Left ventricle myocardium inferior (tissue), 1 donor: Measurements from ENCODE around the gene TGOLN2. TPM values are rescaled to one million over a fixed set of nuclear protein-coding genes. Genes with fewer than 3 reads are reported as not detected.
A peak's percentile ranks its signal among the peaks of the same experiment; 100 is the strongest.

Experiments
- DNase-seq: peaks from one replicate; pipeline ENCODE4 v3.0.0-alpha.2; 2020
- H3K27ac ChIP-seq: fragments of 200-600 bp; replicated peaks from 2 replicates; pipeline ENCODE4 v1.8.0; 2021
- H3K27me3 ChIP-seq: fragments of 200-600 bp; 2 replicates; pipeline ENCODE4 v1.8.0; 2021; ENCODE audit warnings: low read depth
- H3K36me3 ChIP-seq: fragments of 200-600 bp; 2 replicates; pipeline ENCODE4 v1.8.0; 2021
- H3K4me1 ChIP-seq: fragments of 200-600 bp; 2 replicates; pipeline ENCODE4 v1.8.0; 2021
- H3K4me3 ChIP-seq: fragments of 200-600 bp; 2 replicates; pipeline ENCODE4 v1.8.0; 2021; ENCODE audit warnings: mild to moderate bottlenecking, moderate library complexity
- H3K9me3 ChIP-seq: fragments of 200-600 bp; replicated peaks from 2 replicates; pipeline ENCODE4 v1.8.0; 2021
- intact Hi-C: fragments of 100-400 bp; cut with micrococcal nuclease; formaldehyde crosslinking; loops from one replicate; pipeline ENCODE4 v1.11.0; 2022
- total RNA-seq: library from RNA; stranded (reverse); fragmentation: NEBNext Ultra II Directional; extraction: Animal tissue kit (Norgen Biotek cat#: 25700); gene quantifications from one replicate; pipeline ENCODE4 v1.2.1, GENCODE V29; 2021
- TF ChIP-seq, protein P1 (sequence below): fragments of 200-600 bp; IDR thresholded peaks from 2 replicates; pipeline ENCODE4 v1.8.0; 2021; ENCODE audit warnings: antibody characterized with exemption, mild to moderate bottlenecking, borderline replicate concordance
- donor health status: DM: no; HTN: yes; CAD: no; lungs with severe emphysema.

TGOLN2 gene
- total RNA-seq, 1 donor from 2014 or later = 71.5 TPM

DNA sequence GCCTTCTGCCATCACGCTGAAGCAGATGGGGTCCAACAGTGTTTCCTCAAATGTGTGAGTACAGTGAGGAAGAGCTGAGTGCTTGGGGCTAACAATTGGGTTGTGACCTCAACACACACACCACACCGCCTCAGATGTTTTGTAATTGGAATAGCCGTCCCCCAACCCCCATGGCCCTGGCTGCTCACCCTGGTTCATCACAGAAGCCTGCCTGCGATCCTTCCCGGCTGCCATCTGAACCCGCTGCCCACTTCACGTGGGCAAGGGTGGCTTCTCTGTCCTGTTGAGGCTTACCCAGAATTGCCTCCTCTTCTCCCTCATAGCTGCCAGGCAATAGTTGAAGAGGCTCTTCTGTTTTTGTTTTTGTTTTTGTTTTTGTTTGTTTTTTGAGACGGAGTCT lies 44.1 kb downstream of the TGOLN2 start:
- Histone ChIP-seq H3K27ac (no peak overlapping the region), H3K9me3 (no peaks in the 10 kb centered on the region), H3K4me3 (no peak overlapping the region), H3K4me1 (peaks cover 16% of the 10 kb centered on the region), H3K27me3 (no peaks in the 10 kb centered on the region), H3K36me3 (peaks cover 9% of the 10 kb centered on the region)
- DNase-seq = no peak
- TF ChIP-seq, protein P1, sequence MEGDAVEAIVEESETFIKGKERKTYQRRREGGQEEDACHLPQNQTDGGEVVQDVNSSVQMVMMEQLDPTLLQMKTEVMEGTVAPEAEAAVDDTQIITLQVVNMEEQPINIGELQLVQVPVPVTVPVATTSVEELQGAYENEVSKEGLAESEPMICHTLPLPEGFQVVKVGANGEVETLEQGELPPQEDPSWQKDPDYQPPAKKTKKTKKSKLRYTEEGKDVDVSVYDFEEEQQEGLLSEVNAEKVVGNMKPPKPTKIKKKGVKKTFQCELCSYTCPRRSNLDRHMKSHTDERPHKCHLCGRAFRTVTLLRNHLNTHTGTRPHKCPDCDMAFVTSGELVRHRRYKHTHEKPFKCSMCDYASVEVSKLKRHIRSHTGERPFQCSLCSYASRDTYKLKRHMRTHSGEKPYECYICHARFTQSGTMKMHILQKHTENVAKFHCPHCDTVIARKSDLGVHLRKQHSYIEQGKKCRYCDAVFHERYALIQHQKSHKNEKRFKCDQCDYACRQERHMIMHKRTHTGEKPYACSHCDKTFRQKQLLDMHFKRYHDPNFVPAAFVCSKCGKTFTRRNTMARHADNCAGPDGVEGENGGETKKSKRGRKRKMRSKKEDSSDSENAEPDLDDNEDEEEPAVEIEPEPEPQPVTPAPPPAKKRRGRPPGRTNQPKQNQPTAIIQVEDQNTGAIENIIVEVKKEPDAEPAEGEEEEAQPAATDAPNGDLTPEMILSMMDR = no peak
- intact Hi-C loops = loop anchor here (5.0 kb wide), 1 partner anchor 151 kb away; the partner anchor contains the start of gene TCF7L1

DNA sequence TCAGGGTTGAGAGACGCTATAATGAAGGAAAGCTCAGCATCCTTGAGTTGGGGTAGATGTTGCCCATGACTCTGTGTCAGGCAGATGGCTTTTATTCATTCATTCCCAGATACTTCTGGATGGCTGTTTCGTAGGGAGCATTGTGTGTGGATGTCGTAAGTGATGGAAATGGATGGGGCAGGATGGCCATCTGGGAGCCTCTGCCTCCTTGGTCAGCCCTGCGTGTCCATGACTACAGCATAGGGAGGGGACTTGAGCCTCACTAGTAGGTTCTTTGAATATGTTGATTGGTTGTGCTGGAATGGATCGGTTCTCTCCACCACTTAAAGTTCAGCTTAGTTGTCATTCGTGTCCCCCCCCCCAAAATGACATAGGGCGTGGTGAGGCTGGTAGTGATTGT lies 44.9 kb downstream of the TGOLN2 start:
- peaks cover 9% of the 10 kb centered on the region for H3K36me3 ChIP-seq
- TF ChIP-seq, protein P1 = no peak
- H3K4me1 ChIP-seq = peaks cover 23% of the 10 kb centered on the region
- no peaks in the 10 kb centered on the region for H3K27me3 ChIP-seq
- DNase-seq = no peak
- no peak overlapping the region for H3K27ac ChIP-seq
- intact Hi-C loops = loop anchor here (5.0 kb wide), 1 partner anchor 151 kb away; the partner anchor contains the start of gene TCF7L1
- H3K9me3 ChIP-seq = no peaks in the 10 kb centered on the region
- H3K4me3 ChIP-seq = no peak overlapping the region

DNA sequence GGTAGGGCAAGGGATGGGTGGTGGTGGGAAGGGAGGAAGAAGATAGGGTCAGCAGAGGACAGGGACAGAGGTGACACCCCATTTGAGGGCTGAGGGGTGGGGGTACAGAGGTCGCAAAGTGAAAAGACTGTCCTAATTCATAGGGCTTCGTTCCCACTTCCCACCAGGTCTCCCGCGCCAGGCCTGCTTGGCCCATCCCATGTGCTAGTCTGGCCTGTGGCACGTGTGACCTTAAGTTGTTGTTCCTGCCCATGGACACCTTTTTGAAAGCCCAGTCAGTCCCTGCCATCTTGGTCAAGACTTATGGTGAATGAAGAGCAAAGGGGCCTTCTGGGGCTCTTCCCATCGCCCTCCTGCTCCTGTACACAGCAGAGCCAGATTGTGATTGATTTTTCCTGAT lies 46.2 kb downstream of the TGOLN2 start:
- H3K9me3 ChIP-seq = no peaks in the 10 kb centered on the region
- no peak overlapping the region for H3K4me3 ChIP-seq
- no peak for DNase-seq
- intact Hi-C loops = loop anchor here (5.0 kb wide), 1 partner anchor 149 kb away; the partner anchor contains the start of gene TCF7L1
- TF ChIP-seq, protein P1 = no peak
- no peaks in the 10 kb centered on the region for H3K27me3 ChIP-seq
- no peak overlapping the region for H3K27ac ChIP-seq
- peaks cover 9% of the 10 kb centered on the region for H3K36me3 ChIP-seq
- peaks cover 37% of the 10 kb centered on the region for H3K4me1 ChIP-seq

DNA sequence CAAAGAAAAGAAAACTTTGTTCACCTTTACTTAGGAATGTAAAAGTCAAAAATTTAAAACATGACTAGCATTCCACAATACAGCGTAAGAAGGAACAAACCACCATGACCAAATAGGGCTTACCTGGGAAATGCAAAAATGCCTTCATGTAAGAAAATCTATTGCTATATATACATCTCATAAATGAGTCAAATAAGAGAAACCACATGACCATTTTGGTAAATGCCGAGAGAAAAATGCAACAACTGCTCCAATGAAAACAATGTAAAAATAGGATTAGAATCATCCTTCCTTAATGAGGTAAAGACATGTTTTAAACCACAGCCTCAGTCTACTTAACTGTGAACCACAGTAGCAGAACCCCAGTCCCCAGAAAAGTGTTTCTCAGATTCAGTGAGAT lies 49.4 kb downstream of the TGOLN2 start:
- no peaks in the 10 kb centered on the region for H3K36me3 ChIP-seq
- peak overlapping the region; percentile 45 for H3K4me3 ChIP-seq
- TF ChIP-seq, protein P1 = no peak
- DNase-seq = no peak
- H3K27ac ChIP-seq = peak overlapping the region; percentile 80
- intact Hi-C loops = no loop called here
- no peaks in the 10 kb centered on the region for H3K9me3 ChIP-seq
- H3K4me1 ChIP-seq = peaks cover 55% of the 10 kb centered on the region
- no peaks in the 10 kb centered on the region for H3K27me3 ChIP-seq

DNA sequence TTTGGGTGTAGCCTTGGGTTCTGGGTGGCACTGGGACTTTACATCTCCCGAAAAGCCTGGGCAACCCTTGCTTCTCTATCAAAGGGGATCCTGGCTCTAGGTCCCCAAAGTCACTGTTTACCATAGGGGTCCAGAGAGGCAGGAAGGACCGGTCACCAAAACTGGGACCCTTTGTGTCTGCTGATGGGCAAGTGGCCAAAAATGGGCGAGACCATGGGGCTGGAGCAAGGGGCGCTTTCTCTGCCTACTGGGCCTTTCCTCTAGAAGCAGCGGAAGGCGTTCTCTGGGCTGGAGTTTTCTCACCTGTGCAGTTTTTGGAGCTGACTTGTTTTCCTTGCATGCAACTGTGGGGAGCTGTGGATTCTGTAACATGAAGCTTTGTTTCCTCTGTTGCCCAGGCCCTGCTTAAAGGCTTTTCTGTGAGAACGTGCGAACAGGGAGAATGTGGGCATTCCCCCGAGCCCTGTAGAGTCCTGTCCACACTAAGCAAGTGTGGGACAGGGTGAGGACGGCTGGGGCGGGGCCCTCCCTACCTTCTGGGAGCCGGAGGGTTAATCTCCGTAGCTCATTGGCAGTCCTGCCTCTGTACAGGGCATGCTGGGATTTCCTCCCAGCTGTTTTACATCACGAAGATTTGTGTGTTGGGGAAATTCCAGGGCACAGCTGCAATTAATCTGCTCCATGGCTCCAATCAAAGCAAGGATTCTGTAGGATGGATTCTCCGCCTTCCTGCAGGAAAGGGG lies 50.2 kb downstream of the TGOLN2 start:
- intact Hi-C loops = no loop called here
- peak; percentile 61 for DNase-seq
- TF ChIP-seq, protein P1 = no peak
- Histone ChIP-seq H3K4me3 (peak overlapping the region; percentile 45), H3K9me3 (no peaks in the 10 kb centered on the region), H3K4me1 (peaks cover 58% of the 10 kb centered on the region), H3K36me3 (no peaks in the 10 kb centered on the region), H3K27me3 (no peaks in the 10 kb centered on the region), H3K27ac (peak overlapping the region; percentile 80)
